Forelimb muscle (tissue), 1 donor: ENCODE measurements around the gene NEDD4L. TPM values are rescaled to one million over a fixed set of nuclear protein-coding genes. Genes with fewer than 3 reads are reported as not detected.
"Not testable (repeated sequence)": the region's sequence is repeated elsewhere in the genome, so short reads cannot be mapped to it uniquely, and the experiment has no call there.

ENCODE experiments used
- DNase-seq: peaks from one replicate; pipeline ENCODE4 v3.0.0-alpha.2; 2013; ENCODE audit warnings: low read depth
- polyA plus RNA-seq: library from polyadenylated mRNA; unstranded; fragments of 120-200 nt; gene quantifications from one replicate; pipeline ENCODE4 v1.2.1, GENCODE V29; 2013; ENCODE audit not compliant: insufficient read length

The NEDD4L gene
- polyA plus RNA-seq, 1 donor = 33.6 TPM

- DNase-seq = no peak
These were observed 108.2 kb downstream of the NEDD4L start for GRCh38 chr18:58152216-58152615.

DNA sequence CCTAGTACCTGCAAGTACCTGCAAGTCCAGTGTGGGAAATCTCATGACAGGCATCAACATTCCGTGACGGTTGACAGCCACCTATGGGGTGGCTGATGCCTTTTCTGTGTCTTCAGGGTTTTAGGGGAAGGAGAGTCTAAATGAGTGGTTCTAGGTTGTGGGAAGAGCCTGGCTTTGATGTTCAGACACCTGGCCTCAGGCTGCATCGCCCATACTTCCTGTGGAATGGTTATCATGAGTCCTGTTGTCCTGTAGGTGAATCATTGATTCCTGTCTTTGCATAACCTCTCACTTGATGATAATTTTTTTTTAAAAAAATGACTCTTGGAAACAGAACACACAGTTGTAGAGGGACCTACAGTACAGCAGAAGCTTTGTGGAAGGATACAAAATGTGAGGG is 108.9 kb downstream of the NEDD4L start:
- DNase-seq = no peak

- DNase-seq = no peak
These were observed 112.5 kb downstream of the NEDD4L start for GRCh38 chr18:58156516-58156915.

GRCh38 chr18:58157237-58157636 is 113.2 kb downstream of the NEDD4L start:
- DNase-seq = no peak

DNA sequence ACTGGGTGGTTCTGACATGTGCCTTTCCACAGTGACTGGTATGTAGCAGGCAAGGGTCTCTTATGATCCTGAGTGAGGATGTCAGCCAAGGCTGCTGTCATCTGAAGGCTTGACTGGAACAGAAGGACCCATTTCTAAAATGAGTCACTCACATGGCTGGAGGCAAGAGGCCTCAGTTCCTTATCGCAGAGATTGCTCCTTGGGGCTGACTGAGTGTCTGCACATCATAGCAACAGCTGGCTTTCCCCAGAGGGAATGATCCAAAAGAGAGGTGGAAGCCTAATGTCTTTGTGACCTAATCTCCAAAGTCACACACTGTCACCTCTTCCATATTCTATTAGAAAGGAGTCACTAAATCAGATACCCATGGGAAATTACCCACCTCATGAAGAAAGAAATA is 114.0 kb downstream of the NEDD4L start:
- DNase-seq = no peak

- no peak for DNase-seq
These were observed 114.4 kb downstream of the NEDD4L start for GRCh38 chr18:58158459-58158858.

DNA sequence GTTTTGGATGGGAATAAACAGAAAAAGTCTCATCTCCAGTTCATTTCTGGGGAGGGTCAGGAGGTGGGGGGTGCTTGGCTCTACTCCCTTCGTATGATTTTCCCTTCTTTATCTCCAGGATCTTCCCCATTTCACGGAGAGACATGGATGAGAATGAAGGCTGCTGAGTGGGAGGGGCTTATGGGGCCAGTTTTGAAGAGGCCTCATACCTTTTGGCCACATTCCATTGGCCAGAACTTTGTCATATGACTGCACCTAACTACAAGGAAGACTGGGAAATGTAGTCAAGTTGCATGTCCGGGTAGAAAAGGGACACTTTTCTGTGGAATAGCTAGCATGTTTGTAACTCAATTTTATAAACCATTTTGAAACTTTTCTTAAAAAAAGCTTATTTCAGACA is 117.6 kb downstream of the NEDD4L start:
- DNase-seq = no peak

DNA sequence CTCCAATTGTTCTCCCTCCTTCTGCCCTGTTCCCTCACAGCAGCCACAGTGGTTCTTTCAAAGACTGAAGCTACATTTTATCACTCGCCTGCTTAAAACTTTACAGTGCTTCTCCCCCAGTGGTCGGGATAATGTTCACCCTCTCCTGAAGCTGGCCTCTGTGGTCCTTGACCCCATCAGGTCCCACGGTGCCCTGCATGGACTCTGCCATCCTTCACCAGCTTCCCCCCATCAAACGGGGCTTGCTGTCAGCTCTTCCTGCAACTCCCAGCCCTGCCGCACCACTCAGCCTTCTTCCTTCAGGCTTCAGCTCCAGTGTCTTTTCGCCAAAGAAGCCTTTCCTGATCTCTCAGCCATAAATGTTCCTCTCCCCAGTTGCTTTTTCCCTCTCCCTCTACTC is 118.1 kb downstream of the NEDD4L start:
- no peak for DNase-seq

DNA sequence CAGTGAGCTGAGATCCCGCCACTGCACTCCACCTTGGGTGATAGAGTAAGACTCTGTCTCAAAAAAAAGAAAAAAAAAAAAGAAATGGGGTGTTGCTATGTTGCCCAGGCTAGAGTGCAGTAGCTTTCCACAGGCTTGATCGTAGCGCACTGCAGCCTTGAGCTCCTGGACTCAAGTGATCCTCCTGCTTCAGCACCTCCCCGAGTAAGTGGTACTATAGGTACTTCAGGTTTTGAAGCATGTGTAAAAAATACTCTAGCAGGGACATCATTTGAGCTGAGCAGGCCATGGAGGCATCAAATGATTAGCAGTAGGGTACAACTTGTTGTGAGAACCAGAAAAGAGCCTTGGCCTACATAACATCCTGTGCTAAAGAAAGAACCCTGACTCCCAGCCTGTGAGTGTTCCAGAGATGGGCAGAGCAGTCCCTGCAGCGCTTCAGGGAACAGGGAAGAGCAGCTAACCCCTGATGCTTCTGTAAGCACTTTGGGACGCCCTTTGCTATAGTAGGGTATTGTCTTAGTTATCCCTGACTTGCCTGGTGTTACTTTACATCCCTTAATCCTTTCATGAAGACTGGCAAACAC is 119.1 kb downstream of the NEDD4L start:
- no peak for DNase-seq

- no peak for DNase-seq
These were observed 122.3 kb downstream of the NEDD4L start for GRCh38 chr18:58166278-58166844.

- no peak for DNase-seq
These were observed 123.0 kb downstream of the NEDD4L start for GRCh38 chr18:58167073-58167472.

- no peak for DNase-seq
These were observed 124.2 kb downstream of the NEDD4L start for GRCh38 chr18:58168221-58168620.

GRCh38 chr18:58168993-58169392 is 125.0 kb downstream of the NEDD4L start:
- no peak for DNase-seq

GRCh38 chr18:58169472-58169871 is 125.4 kb downstream of the NEDD4L start:
- no peak for DNase-seq

DNA sequence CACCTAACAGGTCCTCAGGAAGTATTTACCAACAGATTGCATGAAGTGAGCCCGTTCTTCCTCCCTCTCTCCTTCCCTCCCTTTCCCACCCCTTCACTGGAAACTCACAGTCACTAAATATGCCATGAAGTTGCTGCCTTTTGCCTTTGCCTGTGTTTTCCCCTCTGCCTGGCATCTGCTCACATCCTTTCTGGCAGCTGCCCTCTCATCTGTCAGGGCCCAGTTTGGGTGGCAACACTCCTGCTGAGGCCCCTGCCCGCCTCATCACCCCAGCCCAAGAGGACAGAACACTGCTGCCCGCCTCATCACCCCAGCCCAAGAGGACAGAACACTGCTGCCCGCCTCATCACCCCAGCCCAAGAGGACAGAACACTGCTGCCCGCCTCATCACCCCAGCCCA is 126.0 kb downstream of the NEDD4L start:
- DNase-seq = not testable (repeated sequence)

DNA sequence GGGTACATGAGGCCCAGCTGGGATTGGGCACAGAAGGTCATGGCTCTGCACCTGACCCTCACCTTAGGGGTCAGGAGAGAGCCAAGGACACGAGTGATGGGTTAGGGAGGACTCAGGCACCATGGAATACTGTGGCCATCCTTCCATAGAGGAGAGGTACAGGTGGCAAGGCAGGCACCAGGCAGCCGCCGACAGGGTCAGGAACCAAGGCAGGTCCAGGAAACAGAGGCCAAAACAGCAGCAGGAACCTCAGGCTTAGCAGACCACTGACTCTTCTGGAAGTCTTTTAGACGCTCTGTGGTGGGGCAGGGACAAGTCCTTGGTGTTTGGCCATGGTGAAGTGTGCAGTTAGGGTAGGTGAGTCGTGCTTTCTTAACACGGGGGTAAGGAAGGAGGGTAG is 128.0 kb downstream of the NEDD4L start:
- no peak for DNase-seq

DNA sequence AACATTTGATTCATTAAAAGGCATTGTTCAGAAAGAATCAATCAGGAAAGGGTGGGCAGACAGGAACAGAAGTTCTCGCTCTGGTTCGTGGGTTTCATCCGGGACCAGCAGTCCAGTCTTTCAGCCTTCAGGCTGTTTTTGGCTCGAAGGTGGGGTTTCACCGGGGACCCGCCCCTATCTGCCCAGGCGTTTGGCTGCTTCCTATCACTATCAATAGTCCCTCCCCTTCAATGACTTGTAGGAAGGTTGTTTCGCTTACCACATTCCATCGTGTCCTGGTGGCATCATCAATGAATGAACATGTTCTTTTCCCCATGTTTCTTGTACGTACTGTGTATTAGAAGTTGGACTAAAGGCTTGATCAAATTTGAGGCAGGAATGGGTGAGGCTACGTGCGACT is 130.3 kb downstream of the NEDD4L start:
- no peak for DNase-seq

DNA sequence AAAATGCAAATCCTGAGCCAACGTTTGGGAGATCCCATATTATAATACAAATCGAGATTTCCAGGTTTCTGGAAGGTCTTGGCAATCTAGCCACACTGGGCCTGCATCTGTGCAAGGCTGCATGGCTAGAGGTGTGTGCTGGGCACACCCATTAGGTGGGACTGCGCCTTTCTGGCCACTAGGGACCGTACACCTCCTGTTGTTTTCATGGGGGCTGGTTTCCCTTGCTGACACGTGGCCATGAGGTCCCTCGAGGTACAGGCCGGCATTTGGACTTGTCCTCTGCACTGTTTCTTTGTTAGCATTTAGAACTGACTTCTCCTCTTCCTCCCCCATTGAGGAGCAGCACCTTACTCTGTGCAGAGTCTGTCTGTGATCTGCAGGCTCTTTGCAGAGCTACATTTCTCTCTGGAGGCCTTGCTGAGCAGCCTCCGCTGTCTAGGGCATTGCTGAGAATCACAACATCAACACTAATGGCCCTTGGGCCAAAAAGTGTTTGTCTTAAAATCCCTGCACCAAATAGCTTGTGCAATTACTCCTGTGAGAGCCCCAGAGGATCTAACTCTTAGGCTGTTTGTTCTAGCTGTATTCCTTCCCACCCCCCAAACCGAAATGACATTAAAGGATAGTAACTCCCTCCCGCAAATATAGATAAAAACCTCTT is 131.2 kb downstream of the NEDD4L start:
- no peak for DNase-seq

- no peak for DNase-seq
These were observed 131.8 kb downstream of the NEDD4L start for GRCh38 chr18:58175786-58176176.

DNA sequence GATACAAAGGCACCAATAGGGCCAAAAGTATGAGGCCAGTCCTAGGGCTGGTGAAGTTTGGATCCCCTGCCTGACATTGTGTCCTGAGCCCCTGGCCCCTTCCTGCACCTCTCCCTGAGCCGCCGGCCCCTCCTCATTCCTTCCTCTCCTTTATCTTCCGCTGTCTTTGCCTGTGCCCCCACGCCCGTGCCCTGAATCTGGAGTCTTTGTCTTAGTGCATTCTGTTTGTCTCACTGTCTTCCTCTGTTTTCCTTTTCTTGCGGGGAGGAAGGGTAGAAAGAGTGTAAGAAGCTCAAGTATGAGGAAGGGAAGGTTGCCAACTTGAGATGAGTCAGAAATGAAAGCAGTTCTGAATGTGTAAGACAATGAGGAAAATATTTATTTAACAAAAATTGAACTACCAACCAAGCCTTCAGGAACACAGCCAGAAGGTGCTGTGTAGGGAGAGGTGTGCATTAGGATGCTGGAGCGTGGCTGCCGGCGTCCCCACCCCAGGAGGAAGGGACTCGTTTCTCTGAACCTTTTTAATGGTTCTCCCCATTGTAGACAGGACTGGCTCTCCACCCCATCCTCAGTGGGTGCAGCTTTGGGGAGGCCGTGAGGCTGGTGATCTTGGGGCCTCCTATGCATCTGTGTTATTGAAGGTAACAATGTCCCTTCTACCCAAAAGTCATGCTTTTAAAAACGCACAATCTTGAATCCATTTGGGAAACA is 133.1 kb downstream of the NEDD4L start:
- peak; percentile 46 for DNase-seq

DNA sequence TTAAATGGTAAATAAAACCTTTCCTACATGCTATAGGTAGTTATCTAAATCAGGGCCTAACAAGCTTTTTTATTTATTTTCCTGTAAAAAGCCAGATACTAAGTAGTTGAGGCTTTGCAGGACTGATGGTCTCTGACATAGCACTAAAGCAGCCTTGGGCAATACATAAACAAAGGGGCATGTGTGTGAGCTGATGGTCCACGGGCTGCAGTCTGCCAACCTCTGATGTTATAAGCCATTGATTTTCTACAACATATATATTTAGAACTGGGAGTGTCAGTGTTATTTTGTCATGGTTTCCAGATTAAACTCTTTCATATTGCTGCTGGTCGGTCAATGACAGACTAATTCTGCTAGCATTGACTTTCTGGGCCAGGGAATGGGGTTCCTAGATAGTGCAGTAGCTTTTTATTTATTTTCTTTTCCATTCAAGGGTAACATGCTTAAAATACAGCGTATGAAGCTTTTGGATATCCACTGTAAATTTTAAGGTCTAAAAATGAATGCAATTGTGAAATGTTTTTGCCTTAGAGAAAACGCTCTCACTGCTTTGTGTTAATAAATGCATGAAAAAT is 134.0 kb downstream of the NEDD4L start:
- no peak for DNase-seq

GRCh38 chr18:58178511-58178910 is 134.5 kb downstream of the NEDD4L start:
- DNase-seq = no peak

DNA sequence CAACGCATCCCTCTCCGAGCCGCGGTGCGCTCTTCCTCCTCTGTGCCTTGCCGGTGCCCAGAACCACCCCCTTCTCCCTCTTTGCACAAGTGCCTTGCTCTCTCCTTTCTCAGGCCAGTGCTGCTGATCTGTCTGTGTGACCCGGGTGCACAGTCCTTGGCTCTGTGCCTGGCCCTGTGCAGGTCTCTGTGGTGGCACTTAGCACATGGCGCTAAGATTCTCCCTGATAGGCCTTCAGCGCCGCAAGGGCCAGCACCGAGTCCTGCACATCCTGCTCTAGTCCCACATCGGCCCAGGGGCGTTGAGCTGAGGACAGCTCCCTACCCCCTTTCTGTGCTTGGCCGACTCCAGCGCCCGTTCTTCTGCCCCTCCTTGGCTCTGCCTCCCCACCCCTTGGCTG is 136.1 kb downstream of the NEDD4L start:
- DNase-seq = no peak
